ENCODE measurements around the gene SLCO2A1.

The SLCO2A1 gene

GRCh38 chr3:133980550-133980949, 49.2 kb downstream of the SLCO2A1 start:
- no peaks in the 10 kb centered on the region for H3K36me3 ChIP-seq (ENCODE audit: insufficient read depth, low read length)
- no peaks in the 10 kb centered on the region for H3K9me3 ChIP-seq (ENCODE audit: control insufficient read depth, insufficient read depth, low read length)
- H3K9ac ChIP-seq (ENCODE audit: low read depth, low read length) = no peak overlapping the region
- H3K4me1 ChIP-seq (ENCODE audit: insufficient read depth, low read length) = no peaks in the 10 kb centered on the region

- no peak overlapping the region for H3K9ac ChIP-seq (ENCODE audit: low read depth, low read length)
- no peaks in the 10 kb centered on the region for H3K36me3 ChIP-seq (ENCODE audit: insufficient read depth, low read length)
- no peaks in the 10 kb centered on the region for H3K9me3 ChIP-seq (ENCODE audit: control insufficient read depth, insufficient read depth, low read length)
- H3K4me1 ChIP-seq (ENCODE audit: insufficient read depth, low read length) = no peaks in the 10 kb centered on the region
Measured at GRCh38 chr3:133980035-133980434, 49.7 kb downstream of the SLCO2A1 start.

GRCh38 chr3:133979553-133979952, 50.2 kb downstream of the SLCO2A1 start:
- no peaks in the 10 kb centered on the region for H3K9me3 ChIP-seq (ENCODE audit: control insufficient read depth, insufficient read depth, low read length)
- no peaks in the 10 kb centered on the region for H3K36me3 ChIP-seq (ENCODE audit: insufficient read depth, low read length)
- H3K9ac ChIP-seq (ENCODE audit: low read depth, low read length) = no peak overlapping the region
- H3K4me1 ChIP-seq (ENCODE audit: insufficient read depth, low read length) = no peaks in the 10 kb centered on the region

- H3K9me3 ChIP-seq (ENCODE audit: control insufficient read depth, insufficient read depth, low read length) = no peaks in the 10 kb centered on the region
- no peak overlapping the region for H3K9ac ChIP-seq (ENCODE audit: low read depth, low read length)
- H3K36me3 ChIP-seq (ENCODE audit: insufficient read depth, low read length) = no peaks in the 10 kb centered on the region
- H3K4me1 ChIP-seq (ENCODE audit: insufficient read depth, low read length) = no peaks in the 10 kb centered on the region
Measured at GRCh38 chr3:133977568-133977967, 52.2 kb downstream of the SLCO2A1 start.

- H3K9ac ChIP-seq (ENCODE audit: low read depth, low read length) = no peak overlapping the region
- H3K9me3 ChIP-seq (ENCODE audit: control insufficient read depth, insufficient read depth, low read length) = no peaks in the 10 kb centered on the region; the same call in 1 of the 2 replicates
- no peaks in the 10 kb centered on the region for H3K36me3 ChIP-seq (ENCODE audit: insufficient read depth, low read length)
- H3K4me1 ChIP-seq (ENCODE audit: insufficient read depth, low read length) = no peaks in the 10 kb centered on the region
Measured at GRCh38 chr3:133973249-133973980, 56.3 kb downstream of the SLCO2A1 start.

GRCh38 chr3:133972156-133972555, 57.6 kb downstream of the SLCO2A1 start:
- Histone ChIP-seq H3K36me3 (ENCODE audit: insufficient read depth, low read length) (no peaks in the 10 kb centered on the region), H3K4me1 (ENCODE audit: insufficient read depth, low read length) (0 out of 2 replicates have a peak, but pooled peaks cover 3% of the 10 kb centered on the region), H3K9me3 (ENCODE audit: control insufficient read depth, insufficient read depth, low read length) (no peaks in the 10 kb centered on the region; the same call in 1 of the 2 replicates), H3K9ac (ENCODE audit: low read depth, low read length) (no peak overlapping the region)

GRCh38 chr3:133970916-133971315, 58.8 kb downstream of the SLCO2A1 start:
- H3K4me1 ChIP-seq (ENCODE audit: insufficient read depth, low read length) = 0 out of 2 replicates have a peak, but pooled peaks cover 4% of the 10 kb centered on the region
- H3K9me3 ChIP-seq (ENCODE audit: control insufficient read depth, insufficient read depth, low read length) = no peaks in the 10 kb centered on the region; the same call in 1 of the 2 replicates
- no peaks in the 10 kb centered on the region for H3K36me3 ChIP-seq (ENCODE audit: insufficient read depth, low read length)
- H3K9ac ChIP-seq (ENCODE audit: low read depth, low read length) = no peak overlapping the region

- no peaks in the 10 kb centered on the region for H3K36me3 ChIP-seq (ENCODE audit: insufficient read depth, low read length)
- no peak overlapping the region for H3K9ac ChIP-seq (ENCODE audit: low read depth, low read length)
- no peaks in the 10 kb centered on the region; the same call in 1 of the 2 replicates for H3K9me3 ChIP-seq (ENCODE audit: control insufficient read depth, insufficient read depth, low read length)
- 0 out of 2 replicates have a peak, but pooled peaks cover 4% of the 10 kb centered on the region for H3K4me1 ChIP-seq (ENCODE audit: insufficient read depth, low read length)
Measured at GRCh38 chr3:133970339-133970738, 59.4 kb downstream of the SLCO2A1 start.

GRCh38 chr3:133967992-133968892, 61.5 kb downstream of the SLCO2A1 start:
- no peaks in the 10 kb centered on the region; the same call in 1 of the 2 replicates for H3K9me3 ChIP-seq (ENCODE audit: control insufficient read depth, insufficient read depth, low read length)
- no peak overlapping the region for H3K9ac ChIP-seq (ENCODE audit: low read depth, low read length)

GRCh38 chr3:133966954-133967353, 62.8 kb downstream of the SLCO2A1 start:
- Histone ChIP-seq H3K9me3 (ENCODE audit: control insufficient read depth, insufficient read depth, low read length) (no peaks in the 10 kb centered on the region; the same call in 1 of the 2 replicates), H3K36me3 (ENCODE audit: insufficient read depth, low read length) (no peaks in the 10 kb centered on the region)

More at GRCh38 chr3:133967992-133968892, 61.5 kb downstream of the SLCO2A1 start:
- Histone ChIP-seq H3K36me3 (ENCODE audit: insufficient read depth, low read length) (no peaks in the 10 kb centered on the region), H3K4me1 (ENCODE audit: insufficient read depth, low read length) (0 out of 2 replicates have a peak, but pooled peaks cover 4% of the 10 kb centered on the region)

GRCh38 chr3:133965906-133966305, 63.8 kb downstream of the SLCO2A1 start:
- Histone ChIP-seq H3K4me1 (ENCODE audit: insufficient read depth, low read length) (0 out of 2 replicates have a peak, but pooled peaks cover 8% of the 10 kb centered on the region), H3K9me3 (ENCODE audit: control insufficient read depth, insufficient read depth, low read length) (no peaks in the 10 kb centered on the region), H3K9ac (ENCODE audit: low read depth, low read length) (no peak overlapping the region), H3K36me3 (ENCODE audit: insufficient read depth, low read length) (no peaks in the 10 kb centered on the region)

More at GRCh38 chr3:133966954-133967353, 62.8 kb downstream of the SLCO2A1 start:
- Histone ChIP-seq H3K4me1 (ENCODE audit: insufficient read depth, low read length) (0 out of 2 replicates have a peak, but pooled peaks cover 8% of the 10 kb centered on the region), H3K9ac (ENCODE audit: low read depth, low read length) (no peak overlapping the region)

GRCh38 chr3:133965013-133965570, 64.6 kb downstream of the SLCO2A1 start:
- Histone ChIP-seq H3K36me3 (ENCODE audit: insufficient read depth, low read length) (no peaks in the 10 kb centered on the region), H3K9ac (ENCODE audit: low read depth, low read length) (no peak overlapping the region), H3K4me1 (ENCODE audit: insufficient read depth, low read length) (0 out of 2 replicates have a peak, but pooled peaks cover 8% of the 10 kb centered on the region), H3K9me3 (ENCODE audit: control insufficient read depth, insufficient read depth, low read length) (no peaks in the 10 kb centered on the region)

- 0 out of 2 replicates have a peak, but pooled peaks cover 8% of the 10 kb centered on the region for H3K4me1 ChIP-seq (ENCODE audit: insufficient read depth, low read length)
- H3K36me3 ChIP-seq (ENCODE audit: insufficient read depth, low read length) = no peaks in the 10 kb centered on the region
- H3K9me3 ChIP-seq (ENCODE audit: control insufficient read depth, insufficient read depth, low read length) = no peaks in the 10 kb centered on the region
- no peak overlapping the region for H3K9ac ChIP-seq (ENCODE audit: low read depth, low read length)
Measured at GRCh38 chr3:133964547-133964946, 65.2 kb downstream of the SLCO2A1 start.
